TTC549 (cell line): ENCODE measurements around the gene MBP.
"Not testable (repeated sequence)": the region's sequence is repeated elsewhere in the genome, so short reads cannot be mapped to it uniquely, and the experiment has no call there.

Experiments used
- FAIRE-seq: peaks from 2 replicates; lab custom pipeline; 2012; peaks lifted over from hg19 to GRCh38; lab: Jason Lieb, UNC

The MBP gene

DNA sequence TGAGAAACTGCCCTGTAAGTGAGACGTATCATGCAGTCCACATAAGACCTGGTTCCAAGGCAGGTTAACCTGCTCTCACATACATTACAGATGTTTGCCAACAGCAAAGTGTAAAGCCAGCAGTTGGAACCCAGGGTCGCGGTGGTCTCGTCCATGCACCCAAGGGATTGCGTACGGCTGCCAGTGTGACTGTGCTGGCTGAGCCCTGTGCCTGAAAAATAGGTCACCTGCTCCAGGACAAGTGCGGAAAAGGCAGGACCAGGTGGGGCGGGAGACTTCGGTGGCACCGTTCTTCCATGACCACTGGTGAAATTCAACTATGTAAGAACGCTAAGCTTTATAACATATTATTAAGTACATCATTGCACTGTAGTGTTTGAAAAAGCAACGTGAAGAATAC is 110.5 kb downstream of the MBP start:
- no peak for FAIRE-seq

DNA sequence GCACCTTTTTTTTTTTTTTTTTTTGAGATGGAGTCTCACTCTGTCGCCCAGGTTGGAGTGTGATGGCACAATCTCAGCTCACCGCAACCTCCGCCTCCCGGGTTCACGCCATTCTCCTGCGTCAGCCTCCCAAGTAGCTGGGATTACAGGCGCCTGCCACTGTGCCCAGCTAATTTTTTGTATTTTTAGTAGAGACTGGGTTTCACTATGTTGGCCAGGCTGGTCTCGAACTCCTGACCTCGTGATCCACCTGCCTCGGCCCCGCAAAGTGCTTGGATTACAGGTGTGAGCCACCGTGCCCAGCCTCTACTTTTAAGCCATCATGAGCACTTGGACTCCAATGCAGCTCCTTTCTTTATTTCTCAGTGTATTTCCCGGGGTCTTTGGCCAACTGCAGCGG is 111.1 kb downstream of the MBP start:
- not testable (repeated sequence) for FAIRE-seq

DNA sequence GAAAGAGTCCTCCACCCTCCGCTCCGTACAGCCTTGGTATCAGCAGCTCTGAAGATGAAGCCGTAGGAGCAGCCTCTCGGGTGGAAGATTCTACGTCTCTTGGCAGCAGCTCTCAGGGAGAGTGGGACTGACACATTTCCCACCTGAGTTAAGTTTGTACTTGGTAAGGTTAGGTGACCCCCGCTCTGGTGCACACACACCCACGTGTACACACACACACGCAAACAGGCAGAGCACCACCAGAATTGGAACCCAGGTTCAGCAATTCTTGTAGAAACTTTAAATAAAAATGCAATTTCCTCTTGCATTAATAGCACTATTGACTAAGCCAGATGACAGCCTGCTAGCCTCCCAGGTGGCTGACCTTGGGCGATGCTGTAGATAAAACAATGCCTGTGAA is 111.5 kb downstream of the MBP start:
- no peak for FAIRE-seq

DNA sequence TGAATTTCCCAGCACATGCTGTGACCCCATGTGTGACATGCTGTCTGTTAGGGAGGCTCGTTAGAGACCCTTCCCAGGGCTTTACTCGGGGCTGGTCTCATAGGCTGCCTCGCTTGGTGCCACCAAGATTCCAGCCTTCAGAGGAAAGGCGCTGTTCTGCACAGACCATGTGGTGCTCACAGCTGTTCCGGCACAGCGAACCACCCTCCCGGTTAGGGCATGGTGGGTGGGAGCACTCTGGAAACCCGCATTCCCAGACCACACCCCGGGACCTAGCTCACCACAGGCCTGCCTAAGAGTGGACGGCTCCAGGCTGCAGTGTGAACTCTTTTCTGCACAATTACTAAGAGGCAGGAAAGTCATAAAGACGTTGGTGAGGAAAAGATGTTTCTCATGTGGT is 112.0 kb downstream of the MBP start:
- FAIRE-seq: no peak

DNA sequence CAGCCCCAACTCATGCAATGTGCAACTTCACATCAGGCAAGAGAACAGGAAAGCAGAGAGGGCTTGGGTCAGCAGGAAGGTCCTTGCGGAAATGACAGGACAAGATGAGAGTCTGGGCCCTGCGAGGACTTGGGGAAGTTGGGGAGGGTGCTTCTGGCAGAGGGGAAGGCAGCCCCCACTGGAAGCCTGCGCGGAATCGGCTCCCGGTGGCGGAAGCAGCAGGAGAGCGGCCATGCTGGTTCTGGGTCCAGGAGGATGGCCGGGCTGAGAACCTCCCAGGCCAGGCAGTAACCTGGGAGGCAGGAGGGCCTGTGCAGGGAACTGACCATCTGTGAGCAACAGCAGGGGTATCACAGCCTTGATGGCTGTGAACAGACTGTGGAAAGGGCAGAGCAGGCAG is 112.9 kb downstream of the MBP start:
- no peak for FAIRE-seq

DNA sequence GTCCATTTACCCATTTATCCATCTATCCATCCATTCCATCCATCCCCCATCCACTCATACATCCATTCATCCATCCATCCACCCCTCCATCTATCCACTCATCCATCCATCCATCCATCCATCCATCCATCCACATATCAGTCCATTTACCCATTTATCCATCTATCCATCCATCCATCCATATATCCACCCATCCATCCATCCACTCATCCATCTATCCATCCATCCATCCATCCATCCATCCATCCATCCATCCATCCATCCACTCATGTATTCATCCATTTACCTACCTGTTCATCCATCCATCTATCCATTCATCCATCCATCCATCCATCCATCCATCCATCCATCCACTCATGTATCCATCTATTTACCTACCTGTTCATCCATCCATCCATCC is 113.9 kb downstream of the MBP start:
- not testable (repeated sequence) for FAIRE-seq

DNA sequence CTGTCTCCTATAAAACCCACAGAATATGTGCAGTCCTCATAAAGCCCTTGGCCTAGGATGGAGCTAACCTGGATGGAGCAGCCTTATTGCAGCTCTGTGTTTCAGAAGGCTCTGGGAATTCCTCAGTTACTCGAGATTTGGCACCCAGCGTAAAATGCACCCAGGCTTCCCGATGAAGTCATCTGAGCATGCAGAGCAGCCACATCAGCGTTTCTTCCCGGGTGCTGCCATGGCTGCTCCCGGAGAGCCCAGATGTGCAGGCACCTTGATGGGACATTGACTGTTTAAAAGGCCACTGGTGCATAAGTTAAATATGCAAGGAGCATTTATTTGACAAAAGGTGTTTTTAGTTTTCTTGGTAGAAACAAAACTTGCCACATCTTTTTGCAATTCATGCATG is 115.2 kb downstream of the MBP start:
- no peak for FAIRE-seq

DNA sequence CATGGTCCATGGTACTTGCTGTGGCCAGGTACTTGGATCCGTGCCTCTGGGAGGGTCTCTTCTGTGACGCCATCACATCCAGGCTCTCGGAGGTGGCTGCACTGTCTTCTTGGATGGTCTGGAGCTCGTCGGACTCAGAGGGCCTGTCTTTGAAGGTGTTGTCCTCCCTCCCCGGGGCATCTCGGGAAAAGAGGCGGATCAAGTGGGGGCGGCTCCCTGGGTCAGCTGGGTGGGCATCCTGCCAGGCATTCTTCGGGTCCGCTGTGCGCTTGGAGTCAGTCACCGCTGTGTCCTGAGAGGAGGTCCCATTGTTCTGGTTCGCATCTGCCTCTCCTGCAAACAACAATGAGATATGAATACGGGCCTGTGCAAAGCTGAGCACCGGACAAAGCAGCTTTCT is 115.6 kb downstream of the MBP start:
- FAIRE-seq: no peak

DNA sequence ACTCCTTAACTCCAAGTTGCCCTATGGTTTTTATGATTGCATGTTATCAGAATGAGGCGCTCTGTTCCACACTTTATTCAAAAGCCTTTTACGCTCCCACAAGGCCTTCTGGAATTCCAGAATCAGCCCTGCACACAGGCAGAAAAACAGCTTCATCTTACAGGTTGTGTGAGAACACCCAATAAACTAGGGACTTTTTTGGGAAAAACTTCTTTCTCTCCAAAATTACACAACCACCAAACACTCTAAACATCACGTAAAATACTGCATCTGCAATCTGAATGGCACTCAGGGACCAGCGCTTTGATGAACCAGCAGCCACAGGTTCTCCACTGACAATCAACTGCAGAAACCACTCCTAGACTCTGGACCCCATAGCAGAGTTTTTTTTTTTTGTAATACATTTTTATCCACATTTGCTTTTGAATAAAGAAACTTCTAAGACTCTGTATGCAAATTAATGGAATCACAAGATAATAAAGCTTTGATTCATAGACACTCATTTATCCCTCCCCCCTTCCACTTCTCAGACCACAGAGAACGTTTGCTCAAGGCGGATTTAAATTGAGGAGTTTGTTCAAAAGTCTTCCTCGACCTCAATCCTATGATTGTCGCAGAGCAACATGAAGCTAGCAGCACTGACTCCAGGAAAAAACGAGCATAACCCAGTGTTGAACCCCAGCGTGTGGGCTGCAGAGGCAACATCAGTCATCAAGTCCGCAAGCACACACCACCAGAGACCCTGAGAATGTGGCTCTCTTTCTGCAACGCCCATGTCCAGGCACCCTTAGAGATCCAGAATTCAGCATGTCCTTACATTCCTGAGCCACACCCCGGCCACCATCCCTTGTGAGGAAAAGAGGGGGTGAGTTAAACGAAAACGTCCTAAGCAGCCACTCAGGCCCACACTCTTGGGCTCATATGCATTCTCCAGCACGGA is 116.5 kb downstream of the MBP start:
- no peak for FAIRE-seq

DNA sequence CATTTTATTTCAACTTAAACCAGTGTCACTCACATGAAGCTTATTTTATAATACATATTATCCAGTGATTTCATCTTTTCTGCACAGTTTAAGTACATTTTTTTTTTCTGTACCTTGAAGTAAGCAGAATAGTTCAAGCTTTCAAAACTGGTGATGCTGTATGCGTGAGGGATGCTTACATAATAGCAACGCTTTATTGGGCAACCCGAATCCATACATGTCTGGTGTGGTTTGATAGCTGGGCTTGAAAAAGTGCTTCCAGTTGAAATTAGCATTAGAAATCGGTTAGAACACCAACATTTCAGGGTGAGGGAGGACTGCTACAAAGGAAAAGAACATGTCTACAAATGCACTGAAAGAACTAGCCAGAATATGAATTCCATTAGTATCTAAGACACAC is 117.4 kb downstream of the MBP start:
- FAIRE-seq: no peak

DNA sequence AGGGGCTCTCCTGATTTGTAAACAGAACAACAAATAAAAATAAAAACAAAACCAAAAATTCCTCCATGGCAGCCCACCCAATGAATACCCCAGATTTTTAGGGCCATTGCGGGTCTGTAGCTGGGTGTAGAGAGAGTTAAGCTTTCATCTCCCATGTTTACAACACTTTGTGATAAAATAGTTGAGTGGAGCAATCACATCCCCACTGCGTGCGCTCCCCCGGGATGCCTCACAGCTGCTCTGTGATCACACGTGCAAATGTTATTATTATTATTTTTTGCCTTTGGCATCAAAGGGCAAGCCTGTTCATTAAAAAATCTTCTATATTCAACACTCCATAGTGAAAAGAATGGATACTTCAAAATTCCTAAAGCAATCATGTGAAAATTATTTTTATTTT is 118.0 kb downstream of the MBP start:
- FAIRE-seq: no peak

DNA sequence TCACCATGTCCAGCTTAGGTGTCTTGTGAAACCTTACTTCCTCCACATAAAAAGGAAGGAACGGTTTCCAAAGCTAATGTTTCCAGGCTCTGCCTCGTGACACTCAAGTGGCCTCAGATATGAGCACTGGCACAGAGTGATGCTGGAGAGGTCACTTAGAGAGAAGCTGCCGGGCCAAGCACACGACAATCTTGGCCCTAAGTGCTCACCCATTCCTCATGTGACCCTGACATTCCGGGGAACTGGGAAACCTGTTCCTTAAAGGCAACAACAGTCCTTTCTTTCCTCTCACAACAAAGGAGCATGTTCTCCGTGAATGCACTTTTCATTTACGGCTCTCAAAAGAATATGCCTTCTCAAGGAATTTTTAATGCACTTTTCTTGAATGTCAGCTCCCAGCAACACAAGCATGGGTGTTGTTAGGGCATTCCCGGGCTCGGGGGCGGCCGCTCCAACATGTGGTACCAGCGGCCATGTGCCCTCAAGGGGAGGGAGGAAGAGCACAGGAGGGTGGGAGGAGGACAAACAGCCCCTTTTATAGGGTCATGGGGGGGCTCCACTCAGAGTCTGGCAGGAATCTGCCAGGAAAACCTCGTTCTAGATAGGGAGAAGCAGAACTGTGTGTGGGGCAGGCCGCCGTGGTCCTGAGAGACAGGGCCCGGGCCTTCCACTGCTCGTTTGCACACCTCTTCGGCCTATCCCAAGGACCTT is 118.6 kb downstream of the MBP start:
- no peak for FAIRE-seq

DNA sequence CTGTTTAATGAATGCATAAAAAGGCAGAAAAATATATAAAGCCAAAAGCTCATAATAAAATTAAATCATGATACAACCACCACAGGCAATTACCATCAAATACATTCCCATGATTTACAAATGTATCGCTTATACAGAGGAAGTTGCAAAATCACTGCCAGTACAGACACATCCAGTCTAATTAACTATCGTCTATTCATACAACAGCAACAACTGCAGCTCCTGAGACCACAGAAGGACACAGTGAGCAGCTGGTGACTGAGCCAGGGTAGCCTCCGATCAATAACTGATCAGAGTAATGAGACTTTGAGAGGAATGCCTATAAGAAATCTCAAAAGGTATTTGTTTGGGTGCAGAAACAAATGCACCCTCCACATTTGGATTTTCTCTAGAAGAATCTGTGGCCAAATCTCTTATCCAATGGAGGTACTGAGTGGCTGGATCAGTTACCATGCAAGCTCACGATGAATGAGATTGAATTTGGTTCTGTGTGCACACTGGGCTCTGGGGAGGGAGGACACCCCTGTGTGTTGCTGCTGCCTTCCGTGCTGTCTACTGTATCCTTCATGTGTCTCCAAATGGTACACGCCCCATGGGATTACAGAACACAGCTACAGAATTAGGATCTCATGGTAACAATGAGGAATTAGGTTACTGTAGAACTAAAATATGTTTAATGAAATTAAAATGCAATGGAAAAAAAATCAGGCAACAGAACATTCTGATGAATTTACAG is 119.6 kb downstream of the MBP start:
- no peak for FAIRE-seq

DNA sequence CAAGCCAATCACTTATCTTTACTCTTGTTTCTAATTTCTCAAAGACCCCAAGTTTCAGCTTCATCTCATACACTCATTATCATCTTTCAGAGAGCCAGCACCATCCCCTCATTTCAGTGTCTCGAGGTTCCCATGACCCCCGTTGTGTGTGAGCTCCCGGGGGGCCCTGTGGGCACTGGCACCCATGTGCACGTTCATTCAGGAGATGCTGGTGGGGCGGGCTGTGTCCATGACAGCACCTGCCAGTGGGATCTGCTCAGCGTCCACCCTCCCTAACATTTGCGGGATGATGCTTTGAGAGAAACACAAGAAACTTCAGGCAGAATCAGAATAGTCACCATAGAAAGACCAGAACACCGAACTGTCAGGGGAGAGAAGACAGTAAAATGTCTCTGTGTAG is 120.5 kb downstream of the MBP start:
- FAIRE-seq: no peak

DNA sequence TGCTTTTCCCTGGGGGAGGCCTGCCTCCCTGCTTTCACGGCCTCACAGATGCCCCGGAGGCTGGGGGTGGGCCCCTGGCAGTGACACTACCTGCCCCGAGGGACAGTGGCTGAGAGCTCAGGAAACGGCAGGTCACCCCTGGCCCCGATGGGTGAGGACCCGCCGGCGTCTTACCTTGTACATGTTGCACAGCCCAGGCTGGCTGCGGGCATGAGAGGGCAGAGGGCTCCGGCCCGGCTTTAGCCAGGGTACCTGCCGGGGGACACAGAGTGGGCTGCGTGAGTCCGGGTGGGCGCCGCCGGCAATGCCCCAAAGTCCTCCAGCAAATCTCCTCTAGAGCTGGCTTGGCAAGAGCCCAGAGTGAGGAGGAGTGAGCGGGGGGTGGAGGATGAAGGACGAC is 122.9 kb downstream of the MBP start:
- FAIRE-seq: no peak

DNA sequence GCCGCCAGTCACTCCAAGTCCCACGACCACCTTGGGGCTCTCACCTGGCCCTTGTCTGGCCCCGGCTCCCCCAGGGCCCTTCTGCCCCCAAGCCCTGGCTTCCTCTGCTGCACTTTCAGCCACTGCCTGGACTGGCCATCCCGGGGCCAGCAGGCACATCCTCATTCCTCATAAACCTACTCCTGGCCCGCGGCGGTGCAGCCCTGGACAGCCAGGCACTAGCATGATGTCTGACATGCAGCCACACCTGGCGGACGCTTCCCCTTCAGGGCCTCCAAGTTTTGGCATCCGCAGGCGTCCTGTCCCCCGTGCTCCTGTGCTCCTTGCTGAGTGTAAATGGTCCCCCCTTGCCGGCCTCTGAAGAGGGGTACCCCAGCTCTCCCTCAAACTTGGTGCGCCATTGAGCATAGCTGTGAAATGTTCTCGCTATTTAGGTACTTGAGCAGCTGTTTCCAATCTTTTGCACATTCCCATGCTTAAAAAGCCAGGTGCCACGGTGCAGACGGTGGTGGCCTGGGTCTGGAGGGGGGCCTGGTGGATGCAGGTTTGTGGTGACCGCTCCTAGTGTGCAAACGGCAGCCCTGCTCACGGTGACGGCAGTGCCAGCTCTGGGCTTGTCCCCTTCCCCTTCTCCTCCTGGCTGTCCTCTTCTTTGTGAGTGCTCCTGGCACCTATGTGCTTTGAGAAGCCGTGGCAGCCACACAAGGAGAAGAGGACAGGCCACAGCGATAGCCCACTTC is 123.8 kb downstream of the MBP start:
- no peak for FAIRE-seq

DNA sequence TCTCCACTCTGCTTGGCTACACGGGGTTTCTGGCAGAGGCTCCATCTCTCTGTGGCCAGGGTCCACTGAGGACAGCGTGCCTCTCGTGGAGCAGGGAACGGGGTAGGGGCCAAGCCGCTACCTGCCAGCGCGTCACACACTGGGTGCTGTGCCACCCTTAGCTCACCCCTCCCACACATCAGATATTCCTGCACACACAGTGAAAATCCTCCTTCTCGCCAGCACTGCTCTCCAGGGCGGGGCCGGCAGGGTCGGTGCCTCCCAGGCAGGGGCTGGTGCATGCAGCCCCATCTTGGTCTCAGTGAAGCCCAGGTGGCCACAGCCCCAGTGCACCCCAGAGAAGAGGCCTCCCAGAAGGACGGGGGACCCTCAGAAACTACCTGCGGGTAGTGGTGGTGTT is 124.6 kb downstream of the MBP start:
- no peak for FAIRE-seq

DNA sequence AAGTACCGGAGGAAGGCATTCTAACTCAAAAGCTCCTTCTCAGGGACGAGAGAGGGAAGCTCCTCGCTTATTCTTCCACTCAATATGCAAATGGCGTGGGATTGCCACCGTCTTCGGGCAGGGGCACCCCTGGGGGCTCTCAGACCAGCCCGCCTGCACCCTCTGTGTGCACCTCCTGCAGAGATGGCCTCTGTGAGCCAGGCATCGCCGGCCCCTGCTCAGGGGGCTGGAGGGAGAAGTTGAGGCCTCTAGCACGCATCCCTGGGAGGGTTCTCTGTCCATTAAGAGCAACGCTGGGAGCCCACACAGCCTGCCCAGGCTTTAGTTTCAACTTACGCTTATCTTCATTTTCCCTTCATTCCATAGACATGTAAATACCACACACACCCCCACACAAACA is 125.3 kb downstream of the MBP start:
- FAIRE-seq: no peak

DNA sequence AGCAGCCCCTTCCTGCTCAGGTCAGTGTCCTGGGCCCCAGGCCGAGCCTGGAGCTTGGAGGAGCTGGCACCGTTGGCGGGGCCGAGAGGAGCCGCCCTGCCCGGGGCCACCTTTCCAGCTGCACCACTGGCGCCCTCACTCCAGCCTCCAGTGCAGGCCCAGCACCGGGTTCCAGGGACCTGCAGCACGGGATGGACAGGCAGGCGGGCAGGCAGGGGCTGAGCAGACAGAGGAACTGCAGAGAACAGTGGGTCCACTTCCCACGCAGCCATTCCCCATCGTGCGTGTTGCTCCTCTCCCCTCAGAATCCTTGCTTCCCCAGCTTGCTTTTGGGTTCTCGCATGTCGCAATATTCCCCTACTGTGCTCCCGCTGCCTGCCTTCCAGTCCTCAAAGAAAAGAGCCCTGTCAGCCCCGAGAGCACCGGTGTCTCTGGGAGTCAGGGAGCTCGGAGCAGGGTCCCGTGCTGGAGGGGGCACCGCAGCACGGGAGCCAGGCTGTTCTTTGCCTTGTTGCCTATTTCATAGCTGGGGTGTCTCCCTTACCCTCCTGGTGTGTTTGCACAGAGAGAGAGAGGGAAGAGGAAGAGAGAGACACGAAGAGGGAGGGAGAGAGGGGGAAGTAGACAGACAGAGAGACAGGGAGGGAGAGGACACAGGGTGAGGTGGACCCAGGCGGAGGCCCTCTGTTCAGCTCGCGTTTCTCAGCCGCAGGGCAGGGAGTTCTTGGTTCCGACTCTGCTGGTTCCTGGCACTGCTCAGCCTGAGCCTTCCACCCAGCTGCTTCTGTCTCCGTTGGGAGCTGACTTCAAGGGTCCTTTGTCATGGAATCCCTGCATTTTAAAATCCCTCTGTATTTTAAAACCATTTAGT is 126.0 kb downstream of the MBP start:
- FAIRE-seq: no peak

DNA sequence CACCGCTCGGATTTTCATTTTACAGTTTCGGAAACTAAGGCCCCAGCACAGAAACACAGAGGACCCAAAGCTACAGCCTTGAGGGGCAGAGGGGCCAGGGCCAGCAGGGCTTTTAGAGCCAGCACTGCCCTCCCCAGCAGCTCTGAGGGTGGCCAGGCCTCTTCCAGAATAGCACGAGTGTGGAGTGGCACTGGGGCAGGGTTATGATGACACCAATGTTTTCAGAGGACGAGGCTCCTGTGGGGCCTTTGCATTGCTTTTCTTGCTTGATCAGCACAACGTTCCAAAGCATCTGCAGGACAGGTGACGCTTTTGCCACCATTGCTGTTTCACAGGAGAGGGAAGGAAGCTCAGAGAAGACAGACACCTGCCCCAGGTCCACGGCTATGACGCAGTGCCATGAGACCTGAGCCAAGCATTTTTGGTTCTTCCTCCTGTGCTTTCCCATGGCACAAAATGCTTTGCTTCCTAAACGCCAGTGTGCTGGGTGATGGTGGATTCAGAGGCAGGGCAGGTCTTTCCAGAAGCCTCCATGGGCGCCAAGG is 126.9 kb downstream of the MBP start:
- FAIRE-seq: no peak
